ENCODE measurements around the gene WDR73. TPM values are rescaled to one million over a fixed set of nuclear protein-coding genes. Genes with fewer than 3 reads are reported as not detected.
"Not testable (repeated sequence)": the region's sequence is repeated elsewhere in the genome, so short reads cannot be mapped to it uniquely, and the experiment has no call there.

Gene WDR73
- total RNA-seq: 35.5 TPM

DNA sequence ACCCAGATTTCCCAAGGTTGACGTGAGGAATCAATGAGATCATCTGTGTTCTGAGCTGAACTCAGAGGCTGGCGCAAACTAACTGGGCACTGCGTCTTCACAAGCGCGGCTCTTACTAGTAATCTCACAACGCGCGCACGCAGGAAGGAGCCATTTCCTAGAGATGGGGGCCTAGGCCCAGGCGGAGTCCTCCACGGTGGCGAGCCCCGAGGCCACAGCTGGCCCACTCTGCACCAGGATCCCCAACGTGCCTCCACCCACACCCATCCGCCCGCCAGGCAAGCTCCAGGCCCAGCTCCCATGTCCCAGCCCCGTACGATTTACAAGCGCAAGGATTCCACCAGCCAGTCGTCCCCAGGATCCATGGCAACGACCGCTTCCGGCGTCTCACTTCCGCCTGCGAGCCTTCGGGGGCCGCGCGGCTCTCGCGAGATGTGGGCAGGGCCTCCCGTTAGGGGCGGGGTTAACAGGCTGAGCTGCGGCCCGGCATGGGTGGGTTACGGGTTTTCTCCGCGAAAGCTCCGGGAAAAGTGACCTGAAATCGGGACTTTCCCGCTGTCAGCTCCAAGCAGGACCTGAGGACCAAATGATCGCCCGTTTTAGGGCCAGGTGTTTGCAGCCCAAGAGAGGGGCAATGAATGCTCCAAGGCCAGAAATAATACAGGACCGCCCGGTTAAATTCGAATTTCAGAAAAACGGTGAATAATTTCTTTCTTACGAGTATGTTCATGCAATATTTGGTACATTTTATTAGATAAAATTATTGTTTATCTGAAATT is at the start of gene WDR73:
WDR73 (minus strand) TSS at position 374 of the 779 bp plus-strand sequence; CDS start at position 365, 9 bp downstream.
- peak; percentile 91 to 97 (median 97) for DNase-seq (ENCODE audit: low read depth in 2 of 3, low spot score in 2 of 3)

DNA sequence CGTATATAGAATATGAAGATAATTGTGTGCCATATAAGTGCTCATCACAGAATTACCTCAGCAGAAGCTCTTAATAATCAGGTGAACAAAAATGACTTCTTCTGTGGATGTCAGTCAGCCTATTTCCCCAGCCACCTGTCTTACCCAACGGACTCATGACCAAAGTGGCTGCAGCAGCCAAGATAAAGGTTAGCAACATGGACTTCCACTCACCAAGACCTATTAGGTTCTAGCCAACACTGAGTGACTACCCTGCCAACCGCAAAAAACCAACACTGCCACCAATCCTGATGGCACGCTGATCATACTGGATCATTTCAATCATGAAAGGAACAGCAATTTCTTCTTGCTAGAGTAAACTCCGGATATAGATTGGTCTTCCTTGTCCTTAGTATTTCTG is 49.7 kb upstream of the WDR73 start:
- DNase-seq (ENCODE audit: low read depth in 2 of 3, low spot score in 2 of 3): no peak

DNA sequence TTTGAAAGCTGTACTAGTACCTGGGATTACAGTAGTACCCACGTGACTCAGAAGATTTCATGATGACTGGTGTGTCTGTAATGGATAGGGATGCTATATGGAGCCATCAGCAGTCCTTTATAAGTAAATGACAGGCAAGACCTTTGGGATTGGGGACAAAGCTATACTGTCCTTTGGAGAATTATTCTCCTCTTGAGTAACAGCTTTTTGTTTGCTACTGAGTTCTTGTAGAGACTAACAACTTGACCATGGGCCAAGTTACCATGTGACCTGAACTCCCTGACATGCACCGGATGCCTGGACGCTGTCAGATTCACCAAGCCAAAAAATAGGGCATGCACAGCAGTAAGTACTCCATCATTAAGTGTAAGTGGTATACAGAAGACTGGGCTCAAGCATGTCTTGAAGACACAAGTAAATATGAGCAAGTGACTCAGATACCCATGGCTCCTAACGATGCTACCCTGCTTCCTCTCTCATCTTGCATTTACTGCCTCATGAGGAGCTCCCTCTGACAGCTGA is 48.9 kb upstream of the WDR73 start:
- DNase-seq (ENCODE audit: low read depth in 2 of 3, low spot score in 2 of 3): peak in 2 of 3 donors; percentile 14 to 23

DNA sequence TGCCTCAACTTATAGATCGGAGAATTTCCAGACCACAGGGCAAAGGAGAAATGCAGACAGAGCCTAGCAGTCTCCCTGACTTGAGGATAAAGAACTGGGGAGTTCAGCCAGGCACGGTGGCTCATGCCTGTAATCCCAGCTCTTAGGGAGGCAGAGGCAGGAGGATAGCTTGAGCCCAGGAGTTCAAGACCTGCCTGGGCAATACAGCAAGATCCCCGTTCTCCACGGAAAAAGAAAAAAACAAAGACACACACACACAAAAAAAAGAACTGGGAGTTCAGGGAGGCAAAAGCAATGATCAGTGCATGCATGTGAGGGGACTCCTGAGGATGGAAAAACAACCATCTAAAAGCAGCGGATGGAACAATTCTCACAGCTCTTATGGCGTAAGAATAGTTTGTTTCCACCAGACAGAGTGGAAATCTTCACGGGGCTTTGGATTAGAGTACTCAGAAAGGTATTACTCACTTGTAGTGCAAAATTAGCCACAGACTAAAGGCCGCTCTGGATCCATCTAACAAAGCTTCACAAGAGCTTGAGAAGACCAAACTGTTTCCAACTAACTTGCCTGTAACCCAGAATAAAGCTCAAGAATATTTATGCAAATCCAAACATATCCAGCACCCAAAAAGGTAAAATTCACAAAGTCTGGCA is 45.6 kb upstream of the WDR73 start:
- no peak for DNase-seq (ENCODE audit: low read depth in 2 of 3, low spot score in 2 of 3)

DNA sequence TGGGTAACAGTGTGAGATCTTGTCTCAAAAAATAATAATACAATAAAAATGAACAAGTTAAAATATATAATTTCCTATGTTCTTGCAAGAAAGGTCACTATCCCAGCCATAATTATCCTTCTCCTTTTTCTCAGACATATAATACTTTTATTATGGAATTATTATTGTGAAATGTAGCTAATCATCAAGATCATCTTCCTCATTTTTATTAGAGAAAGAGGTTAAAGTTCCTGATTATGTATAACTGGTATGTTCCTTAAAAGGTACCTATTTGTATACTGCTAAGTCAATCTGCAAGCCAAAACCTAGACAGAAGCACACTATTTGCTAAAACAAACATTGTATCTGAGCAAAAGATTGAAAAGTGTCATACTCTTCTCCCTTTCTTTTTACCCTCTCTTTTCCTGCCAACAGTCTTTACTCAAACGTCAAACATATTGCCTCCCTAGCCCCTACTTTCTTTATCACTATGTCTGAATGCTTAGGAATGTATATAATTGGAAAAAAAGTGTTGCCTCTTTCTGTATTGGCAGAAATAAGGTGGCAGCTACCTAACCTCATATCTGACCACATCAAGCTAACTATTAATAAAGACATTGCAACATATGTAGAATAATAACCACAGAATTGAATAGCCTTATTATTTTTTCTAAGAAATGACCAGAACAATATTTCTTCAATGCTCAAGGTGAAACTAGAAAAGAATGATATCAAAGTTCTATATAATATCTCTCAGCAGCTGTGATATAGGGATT is 43.3 kb upstream of the WDR73 start:
- DNase-seq (ENCODE audit: low read depth in 2 of 3, low spot score in 2 of 3): no peak

DNA sequence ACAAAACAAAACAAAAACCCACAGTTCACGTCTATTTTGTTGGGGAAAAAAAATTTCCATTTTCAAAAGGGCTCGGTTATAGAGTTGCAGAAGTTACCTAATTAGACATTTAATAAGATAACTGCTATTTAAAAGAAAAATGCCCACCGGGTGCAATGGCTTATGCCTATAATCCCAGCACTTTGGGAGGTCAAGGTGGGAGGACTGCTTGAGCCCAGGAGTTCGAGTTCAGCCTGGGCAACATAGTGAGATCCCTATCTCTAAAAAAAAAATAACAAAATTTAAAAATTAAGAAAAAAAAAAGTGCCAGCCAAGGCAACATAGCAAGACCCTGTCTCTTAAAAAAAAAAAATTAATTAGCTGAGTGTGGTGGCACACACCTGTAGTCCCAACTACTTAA is 42.7 kb upstream of the WDR73 start:
- no peak for DNase-seq (ENCODE audit: low read depth in 2 of 3, low spot score in 2 of 3)

DNA sequence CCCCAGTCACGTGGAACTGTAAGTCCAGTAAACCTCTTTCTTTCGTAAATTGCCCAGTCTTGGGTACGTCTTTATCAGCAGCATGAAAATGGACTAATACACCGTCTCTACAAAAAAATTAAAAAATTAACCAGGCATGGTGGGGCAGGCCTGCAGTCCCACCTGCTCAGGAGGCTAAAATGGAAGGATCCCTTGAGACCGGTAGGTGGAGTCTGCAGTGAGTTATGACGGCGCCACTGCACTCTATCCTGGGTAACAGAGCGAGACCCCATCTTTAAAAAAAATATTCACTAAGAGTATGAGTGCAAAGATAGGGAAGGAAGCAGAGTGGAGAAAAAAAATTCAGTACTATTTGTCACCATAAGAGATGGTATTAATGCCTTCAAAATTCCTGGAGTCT is 36.3 kb upstream of the WDR73 start:
- no peak for DNase-seq (ENCODE audit: low read depth in 2 of 3, low spot score in 2 of 3)

DNA sequence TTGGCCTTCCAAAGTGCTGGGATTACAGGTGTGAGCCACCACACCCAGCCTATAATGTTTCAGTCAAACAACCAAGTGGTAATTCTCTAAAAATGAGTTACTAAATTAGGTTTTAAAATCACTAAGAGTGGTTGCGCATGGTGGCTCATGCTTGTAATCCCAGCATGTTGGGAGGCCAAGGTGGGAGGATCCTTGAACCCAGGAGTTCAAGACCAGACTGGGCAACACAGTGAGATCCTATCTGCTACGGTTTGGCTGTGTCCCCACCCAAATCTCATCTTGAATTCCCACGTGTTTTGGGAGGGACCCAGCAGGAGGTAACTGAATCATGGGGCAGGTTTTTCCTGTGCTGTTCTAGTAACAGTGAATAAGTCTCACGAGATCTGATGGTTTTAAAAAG is 35.8 kb upstream of the WDR73 start:
- DNase-seq (ENCODE audit: low read depth in 2 of 3, low spot score in 2 of 3): no peak

DNA sequence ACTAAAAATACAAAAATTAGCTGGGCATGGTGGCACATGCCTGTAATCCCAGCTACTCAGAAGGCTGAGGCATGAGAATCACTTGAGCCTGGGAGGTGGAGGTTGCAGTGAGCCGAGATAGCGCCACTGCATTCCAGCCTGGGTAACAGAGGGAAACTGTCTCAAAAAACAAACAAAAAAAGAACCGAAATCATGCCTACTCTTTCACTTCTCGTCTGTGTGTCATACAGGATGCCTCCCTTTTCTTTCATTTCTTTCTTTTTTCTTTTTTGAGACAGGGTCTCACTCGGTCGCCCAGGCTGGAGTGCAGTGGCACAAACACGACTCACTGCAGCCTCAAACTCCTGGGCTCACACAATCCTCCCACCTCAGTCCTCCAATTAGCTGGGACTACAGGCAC is 32.4 kb upstream of the WDR73 start:
- not testable (repeated sequence) for DNase-seq (ENCODE audit: low read depth in 2 of 3, low spot score in 2 of 3)

DNA sequence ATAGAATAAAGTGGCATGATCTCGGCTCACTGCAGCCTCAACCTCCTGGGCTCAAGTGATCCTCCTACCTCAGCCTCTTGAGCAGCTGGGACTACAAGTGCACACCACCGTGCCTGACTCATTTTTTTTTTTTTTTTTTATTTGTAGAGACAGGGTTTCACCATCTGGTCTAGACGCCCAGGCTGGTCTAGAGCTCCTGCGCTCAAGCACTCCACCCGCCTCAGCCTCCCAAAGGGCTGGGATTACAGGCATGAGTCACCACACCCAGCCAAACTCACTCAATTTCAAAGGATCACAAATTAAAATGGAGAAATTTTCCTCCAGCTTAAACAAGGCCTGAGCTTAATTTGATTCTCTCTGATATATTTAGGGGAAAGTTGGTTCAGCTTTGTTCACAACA is 31.2 kb upstream of the WDR73 start:
- no peak for DNase-seq (ENCODE audit: low read depth in 2 of 3, low spot score in 2 of 3)

DNA sequence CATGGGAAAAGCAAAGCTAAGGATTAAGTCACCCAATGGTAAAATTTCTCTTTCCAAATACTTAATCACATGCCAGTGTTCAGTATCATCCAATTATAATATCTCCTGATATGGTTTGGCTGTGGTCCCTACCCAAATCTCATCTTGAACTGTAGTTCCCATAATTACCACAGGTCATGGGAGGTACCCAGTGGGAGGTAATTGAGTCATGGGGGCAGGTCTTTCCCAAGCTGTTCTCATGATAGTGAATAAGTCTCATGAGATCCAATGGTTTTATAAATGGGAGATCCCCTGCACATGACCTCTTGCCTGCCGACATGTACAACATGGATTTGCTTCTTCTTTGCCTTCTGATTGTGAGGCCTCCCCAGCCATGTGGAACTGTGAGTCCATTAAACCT is 30.0 kb upstream of the WDR73 start:
- no peak for DNase-seq (ENCODE audit: low read depth in 2 of 3, low spot score in 2 of 3)

DNA sequence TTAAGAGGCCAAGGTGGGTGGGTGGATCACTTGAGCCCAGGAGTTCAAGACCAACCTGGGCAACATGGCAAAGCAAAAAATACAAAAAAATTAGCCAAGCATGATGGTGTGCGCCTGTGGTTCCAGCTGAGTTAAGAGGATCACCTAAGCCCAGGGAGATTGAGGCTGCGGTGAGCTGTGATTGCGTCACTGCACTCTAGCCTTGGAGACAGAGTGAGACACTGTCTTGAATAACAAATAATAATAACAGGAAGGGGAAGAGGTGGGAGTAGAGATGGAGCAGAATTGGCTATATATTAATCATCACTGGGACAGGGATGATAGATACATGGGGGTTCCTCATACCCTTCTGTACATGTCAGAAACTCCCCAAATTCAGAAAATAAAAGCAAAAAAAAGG is 27.7 kb upstream of the WDR73 start:
- no peak for DNase-seq (ENCODE audit: low read depth in 2 of 3, low spot score in 2 of 3)

DNA sequence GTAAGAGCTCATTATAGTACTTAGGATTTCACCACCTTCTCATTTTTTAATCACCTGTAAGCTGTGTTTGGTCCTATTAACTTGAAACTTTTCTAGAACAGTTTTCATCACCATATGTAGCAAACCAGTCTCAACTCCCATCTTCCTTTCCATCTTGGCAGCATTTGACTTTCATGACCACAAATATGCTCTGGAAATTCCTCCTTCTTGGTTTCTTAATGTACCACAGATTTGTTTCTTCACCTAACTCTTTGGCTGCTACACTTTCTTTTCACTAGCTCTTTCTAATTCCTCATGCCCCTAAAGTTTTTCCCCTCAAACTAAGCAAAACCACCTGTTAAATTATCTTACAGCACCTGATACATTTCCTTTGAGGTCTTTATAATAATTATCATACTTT is 17.1 kb upstream of the WDR73 start:
- no peak for DNase-seq (ENCODE audit: low read depth in 2 of 3, low spot score in 2 of 3)

DNA sequence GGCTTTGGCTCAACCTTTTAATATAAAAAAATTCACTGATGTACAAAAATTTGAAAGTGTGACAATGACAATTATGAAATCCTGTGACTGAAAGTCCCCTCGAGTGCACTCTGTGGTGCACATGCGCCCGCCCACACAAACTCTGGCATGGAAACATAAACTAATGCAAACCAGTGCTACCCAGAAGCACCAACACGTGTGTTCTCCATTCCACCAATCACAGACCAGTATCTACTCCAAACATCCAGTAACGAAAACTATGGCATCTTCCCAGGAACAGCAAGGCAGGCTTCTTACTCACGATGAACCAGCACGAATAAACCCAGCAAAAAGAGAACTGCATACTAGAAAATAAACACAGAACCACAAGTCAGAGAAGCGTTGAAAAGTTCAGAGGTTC is 15.6 kb upstream of the WDR73 start:
- DNase-seq (ENCODE audit: low read depth in 2 of 3, low spot score in 2 of 3): no peak

DNA sequence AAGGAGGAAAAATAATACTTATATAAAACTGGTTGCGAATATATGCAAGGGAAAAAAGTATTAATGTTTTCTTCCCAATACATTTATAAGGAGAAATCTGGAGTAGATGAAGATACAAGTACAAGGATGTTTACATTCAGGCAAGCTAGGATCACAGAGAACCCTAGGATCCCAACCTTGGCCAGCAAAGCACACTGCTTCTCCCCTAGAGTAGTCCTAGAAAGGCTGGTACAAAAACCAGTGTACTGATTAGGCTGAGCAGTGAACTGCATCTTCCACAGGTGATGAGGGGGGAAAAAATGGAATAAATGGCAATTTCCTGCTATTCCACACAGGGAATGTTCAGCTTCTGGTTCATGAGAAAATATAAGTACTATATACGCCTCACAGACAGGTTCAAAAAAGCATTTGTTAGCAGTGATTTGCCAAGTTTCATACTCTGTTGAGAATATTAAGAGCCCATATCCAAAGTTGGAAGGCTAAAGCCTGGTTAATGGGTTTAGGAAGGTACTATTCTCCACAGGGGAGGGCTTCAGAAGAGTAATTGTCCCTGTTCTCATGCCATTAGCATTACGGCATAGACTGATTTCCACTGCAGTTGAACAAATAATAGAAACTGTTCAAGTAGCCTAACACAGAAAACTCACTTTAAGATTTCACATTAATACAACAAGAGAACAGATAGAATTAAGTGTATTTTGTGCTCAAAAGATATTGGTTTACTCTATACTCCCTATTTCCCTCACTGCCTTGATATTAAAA is 14.3 kb upstream of the WDR73 start:
- DNase-seq (ENCODE audit: low read depth in 2 of 3, low spot score in 2 of 3): no peak

DNA sequence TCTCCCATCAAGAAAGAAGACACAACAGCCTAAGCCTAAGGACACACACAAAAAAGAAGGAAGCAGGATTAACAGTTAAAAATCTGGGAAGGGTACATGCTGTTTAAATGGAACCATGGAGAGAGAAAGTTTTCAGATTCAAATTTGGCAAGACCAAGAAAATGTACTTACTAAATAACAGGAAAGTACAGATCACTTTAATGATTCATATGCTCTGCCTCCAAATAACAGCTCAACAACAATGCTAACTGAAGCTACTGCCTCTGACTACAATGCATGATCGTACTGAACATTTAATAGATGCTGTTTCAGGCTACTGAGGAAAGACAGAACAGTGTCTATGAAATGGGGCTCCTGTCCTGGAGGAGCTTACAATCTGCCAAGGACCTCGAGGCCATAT is 12.3 kb upstream of the WDR73 start:
- DNase-seq (ENCODE audit: low read depth in 2 of 3, low spot score in 2 of 3): no peak

DNA sequence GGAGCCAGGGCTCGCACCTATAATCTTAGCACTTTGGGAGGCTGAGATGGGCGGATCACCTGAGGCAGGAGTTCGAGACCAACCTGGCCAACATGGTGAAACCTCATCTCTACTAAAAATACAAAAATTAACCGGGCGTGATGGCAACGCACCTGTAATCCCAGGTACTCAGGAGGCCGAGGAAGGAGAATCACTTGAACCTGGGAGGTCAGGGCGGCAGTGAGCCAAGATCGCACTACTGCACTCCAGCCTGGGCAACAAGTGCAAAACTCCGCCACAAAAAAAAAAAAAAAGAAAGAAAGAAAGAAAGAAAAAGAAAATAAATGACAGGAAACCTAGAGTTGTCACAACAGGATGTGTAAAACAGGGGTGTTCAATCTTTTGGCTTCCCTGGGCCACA is 6.9 kb upstream of the WDR73 start:
- no peak for DNase-seq (ENCODE audit: low read depth in 2 of 3, low spot score in 2 of 3)

DNA sequence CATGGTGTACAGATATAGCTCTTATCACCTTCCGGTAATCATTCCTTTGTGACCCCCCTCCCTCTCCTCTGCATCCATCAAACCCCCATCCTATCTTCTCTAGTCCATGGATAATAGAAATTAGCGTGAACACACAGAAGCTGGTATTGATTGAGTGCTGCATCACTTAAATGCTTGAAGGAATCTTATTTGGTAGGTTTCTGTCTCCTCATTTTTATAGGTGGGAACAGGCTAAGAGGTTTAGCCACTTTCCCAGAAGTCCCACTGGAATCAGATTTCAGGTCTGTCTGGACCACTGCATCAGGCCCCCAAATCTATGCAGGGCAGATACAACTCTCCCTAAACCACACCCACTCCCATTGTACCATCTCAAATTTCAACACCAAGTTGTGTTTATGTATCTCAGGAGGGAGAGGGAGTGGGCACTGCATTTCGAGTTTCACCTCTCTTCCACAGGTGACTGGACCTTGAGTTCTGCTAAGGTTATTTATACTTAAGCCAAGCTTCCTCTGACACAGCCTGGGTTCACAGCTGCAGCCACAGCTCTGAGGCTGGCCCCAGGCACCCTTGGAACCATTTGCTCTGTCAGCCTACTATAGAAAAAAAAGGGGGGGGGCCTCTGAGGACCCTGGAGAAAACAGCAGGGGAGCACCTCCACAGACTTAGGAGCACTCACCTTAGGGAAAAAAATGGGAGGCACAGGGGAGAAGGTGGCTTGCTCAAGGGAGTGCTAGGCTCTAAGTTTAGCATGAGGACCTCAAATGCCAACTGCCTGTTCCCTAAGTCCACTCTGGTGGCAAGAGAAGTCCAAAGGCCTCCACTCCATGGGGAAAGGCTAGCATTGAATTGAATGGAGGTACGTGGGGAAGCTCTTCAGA is 6.1 kb upstream of the WDR73 start:
- DNase-seq (ENCODE audit: low read depth in 2 of 3, low spot score in 2 of 3): no peak

DNA sequence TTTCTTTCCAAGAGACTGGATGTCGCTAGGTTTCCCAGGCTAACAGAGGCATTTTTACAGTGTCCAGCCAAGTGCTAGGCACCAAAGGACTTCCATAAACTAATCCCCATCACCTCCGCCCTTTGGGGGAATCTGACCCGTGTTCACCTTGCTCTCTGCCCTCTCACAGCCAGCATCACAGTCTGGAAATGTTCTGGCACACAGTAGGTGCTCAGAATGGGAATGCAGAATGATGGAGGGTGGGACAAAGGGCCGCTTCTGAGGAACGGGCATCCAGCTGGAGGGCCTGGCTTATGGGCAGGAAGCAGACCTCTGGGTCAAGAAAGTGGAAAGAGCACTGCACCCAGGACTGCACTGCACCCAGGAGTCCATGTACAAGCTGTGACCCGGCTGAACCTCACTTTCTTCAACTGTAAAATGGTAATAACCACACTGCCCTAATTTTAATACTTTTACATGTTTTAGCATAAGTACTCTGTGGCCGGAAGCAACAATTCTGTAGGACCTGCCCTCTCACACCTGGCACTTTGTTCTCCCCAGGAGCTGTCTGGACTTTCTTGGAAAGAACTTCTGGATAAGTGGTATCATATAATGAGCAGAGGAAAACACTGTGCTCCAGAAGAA is 4.8 kb upstream of the WDR73 start:
- no peak for DNase-seq (ENCODE audit: low read depth in 2 of 3, low spot score in 2 of 3)
